Neural cell (in vitro differentiated cells): Measurements from ENCODE around the gene IQCK. TPM values are rescaled to one million over a fixed set of nuclear protein-coding genes. Genes with fewer than 3 reads are reported as not detected.

Experiments used
- H2AFZ ChIP-seq: fragments of 200-600, 300-800 bp; sonication (generic), shearing (Covaris generic); 2 replicates; pipeline ENCODE4 v1.6.0; 2014; ENCODE audit warnings: low read depth, mild to moderate bottlenecking, antibody characterized with exemption, low read length, moderate library complexity
- H3F3A ChIP-seq: fragments of 200-600 bp; shearing (Covaris generic); 2 replicates; pipeline ENCODE4 v1.6.1; 2016; ENCODE audit warnings: mild to moderate bottlenecking, moderate library complexity, mixed read lengths, antibody characterized with exemption, low read length; ENCODE audit not compliant: insufficient read depth, poor library complexity, severe bottlenecking
- H3K27ac ChIP-seq: fragments of 200-600, 300-800 bp; sonication (generic), shearing (Covaris generic); 2 replicates; pipeline ENCODE4 v1.5.1; 2014; ENCODE audit warnings: mild to moderate bottlenecking, low read length, moderate library complexity
- H3K27me3 ChIP-seq: fragments of 300-800, 200-600 bp; sonication (generic), shearing (Covaris generic); 2 replicates; pipeline ENCODE4 v1.6.0; 2014; ENCODE audit warnings: mild to moderate bottlenecking, low read depth, low read length, moderate library complexity; ENCODE audit not compliant: insufficient read depth
- H3K36me3 ChIP-seq: fragments of 300-800, 200-600 bp; sonication (generic), shearing (Covaris generic); 2 replicates; pipeline ENCODE4 v1.5.1; 2014; ENCODE audit warnings: mild to moderate bottlenecking, antibody characterized with exemption, low read length, moderate library complexity; ENCODE audit not compliant: insufficient read depth
- H3K4me2 ChIP-seq: fragments of 300-800, 200-600 bp; sonication (generic), shearing (Covaris generic); 2 replicates; pipeline ENCODE4 v1.6.0; 2014; ENCODE audit warnings: mild to moderate bottlenecking, low read length
- H3K4me3 ChIP-seq: fragments of 300-800, 200-600 bp; sonication (generic), shearing (Covaris generic); 2 replicates; pipeline ENCODE4 v1.5.1; 2014; ENCODE audit warnings: mild to moderate bottlenecking, low read length, moderate library complexity
- H3K79me2 ChIP-seq: fragments of 200-600 bp; shearing (Covaris generic); replicated peaks from 2 replicates; pipeline ENCODE4 v1.6.0; 2014; ENCODE audit warnings: mild to moderate bottlenecking, low read length, moderate library complexity; ENCODE audit not compliant: insufficient read depth
- H3K9ac ChIP-seq: fragments of 300-800, 200-600 bp; sonication (generic), shearing (Covaris generic); 2 replicates; pipeline ENCODE4 v1.6.1; 2016; ENCODE audit warnings: mild to moderate bottlenecking, low read length, mixed read lengths
- H3K9me2 ChIP-seq: fragments of 200-600 bp; shearing (Covaris generic); 2 replicates; pipeline ENCODE4 v1.6.1; 2016; ENCODE audit warnings: mild to moderate bottlenecking, low read length, mixed read lengths; ENCODE audit not compliant: insufficient read depth
- H3K9me3 ChIP-seq: fragments of 200-600, 300-800 bp; sonication (generic), shearing (Covaris generic); 2 replicates; pipeline ENCODE4 v1.6.1; 2016; ENCODE audit warnings: mild to moderate bottlenecking, mixed run types, low read length, moderate library complexity, mixed read lengths
- H4K20me1 ChIP-seq: fragments of 200-600 bp; shearing (Covaris generic); 2 replicates; pipeline ENCODE4 v1.6.1; 2016; ENCODE audit warnings: mild to moderate bottlenecking, mixed run types; ENCODE audit not compliant: insufficient read depth
- EP300 ChIP-seq: fragments of 450-650 bp; conservative IDR thresholded peaks from 2 replicates; pipeline ENCODE4 v1.6.1; 2014; ENCODE audit warnings: antibody characterized with exemption, mild to moderate bottlenecking, moderate library complexity; ENCODE audit not compliant: poor library complexity, severe bottlenecking
- EZH2 ChIP-seq: fragments of 200-600, 300-800 bp; shearing (Covaris generic), sonication (generic); IDR thresholded peaks from 2 replicates; pipeline ENCODE4 v1.6.1; 2014; ENCODE audit warnings: antibody characterized with exemption, low read length, borderline replicate concordance, mild to moderate bottlenecking; ENCODE audit not compliant: insufficient read depth, poor library complexity, severe bottlenecking
- MXI1 ChIP-seq: fragments of 450-650 bp; conservative IDR thresholded peaks from 2 replicates; pipeline ENCODE4 v1.6.1; 2014; ENCODE audit warnings: antibody characterized with exemption, mild to moderate bottlenecking; ENCODE audit not compliant: poor library complexity, severe bottlenecking
- POLR2AphosphoS5 ChIP-seq: IDR thresholded peaks from 2 replicates; pipeline ENCODE4 v1.6.1; 2012
- RAD21 ChIP-seq: fragments of 450-650 bp; conservative IDR thresholded peaks from 2 replicates; pipeline ENCODE4 v1.6.1; 2014; ENCODE audit warnings: antibody characterized with exemption, mild to moderate bottlenecking, moderate library complexity
- SMC3 ChIP-seq: fragments of 450-650 bp; conservative IDR thresholded peaks from 2 replicates; pipeline ENCODE4 v1.6.1; 2014; ENCODE audit warnings: antibody characterized with exemption, mild to moderate bottlenecking, moderate library complexity; ENCODE audit not compliant: poor library complexity
- TAF1 ChIP-seq: IDR thresholded peaks from 2 replicates; pipeline ENCODE4 v1.6.1; 2012; ENCODE audit warnings: low read depth
- polyA plus RNA-seq: library from polyadenylated mRNA; depleted of rRNA; stranded (reverse); fragments of >200 nt; gene quantifications from 2 replicates; pipeline ENCODE4 v1.2.3, GENCODE V29; 2014
- TF ChIP-seq, protein P1 (sequence below): IDR thresholded peaks from 2 replicates; pipeline ENCODE4 v1.6.1; 2012; ENCODE audit warnings: borderline replicate concordance
- TF ChIP-seq, protein P2 (sequence below): fragments of 450-650 bp; IDR thresholded peaks from 2 replicates; pipeline ENCODE4 v1.5.1; 2014; ENCODE audit warnings: antibody characterized with exemption, mild to moderate bottlenecking, moderate library complexity; ENCODE audit not compliant: poor library complexity, severe bottlenecking

IQCK gene
- polyA plus RNA-seq, 1 donor from 2014 or later = 10.2 TPM

DNA sequence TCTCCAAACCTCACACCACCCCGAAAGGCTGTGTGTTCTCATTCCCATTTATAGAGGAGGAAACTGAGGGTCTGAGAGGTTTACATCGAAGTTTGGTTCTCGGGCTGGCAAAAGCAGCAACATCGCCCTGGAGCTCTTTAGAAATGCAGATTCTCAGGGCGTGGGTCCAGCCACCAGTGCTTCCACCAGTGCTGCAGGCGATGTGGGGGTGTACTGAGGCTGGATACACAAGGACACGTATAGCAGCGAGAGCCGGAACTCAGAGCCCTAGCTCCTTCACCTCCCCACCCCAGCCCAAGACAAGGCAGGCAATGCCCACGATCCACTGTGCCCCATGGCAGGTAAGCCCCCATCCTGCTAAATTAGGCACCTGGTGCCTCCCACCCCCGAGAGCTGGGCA, 160.7 kb downstream of the IQCK start:
- H3K9me3 ChIP-seq = no peaks in the 10 kb centered on the region
- peak overlapping the region; percentile 47 for H3K4me3 ChIP-seq
- no peaks in the 10 kb centered on the region for H4K20me1 ChIP-seq
- peak overlapping the region; percentile 77 for H3K27ac ChIP-seq
- peak overlapping the region; percentile 30 for H3K9ac ChIP-seq
- H3F3A ChIP-seq = no peaks in the 10 kb centered on the region
- H3K27me3 ChIP-seq = no peaks in the 10 kb centered on the region
- H3K4me2 ChIP-seq = peak overlapping the region; percentile 48
- H3K36me3 ChIP-seq = no peaks in the 10 kb centered on the region
- TF ChIP-seq TAF1 (no peak), EZH2 (no peak), SMC3 (no peak), MXI1 (no peak), EP300 (no peak), RAD21 (no peak), POLR2AphosphoS5 (no peak)
- TF ChIP-seq, protein P1, sequence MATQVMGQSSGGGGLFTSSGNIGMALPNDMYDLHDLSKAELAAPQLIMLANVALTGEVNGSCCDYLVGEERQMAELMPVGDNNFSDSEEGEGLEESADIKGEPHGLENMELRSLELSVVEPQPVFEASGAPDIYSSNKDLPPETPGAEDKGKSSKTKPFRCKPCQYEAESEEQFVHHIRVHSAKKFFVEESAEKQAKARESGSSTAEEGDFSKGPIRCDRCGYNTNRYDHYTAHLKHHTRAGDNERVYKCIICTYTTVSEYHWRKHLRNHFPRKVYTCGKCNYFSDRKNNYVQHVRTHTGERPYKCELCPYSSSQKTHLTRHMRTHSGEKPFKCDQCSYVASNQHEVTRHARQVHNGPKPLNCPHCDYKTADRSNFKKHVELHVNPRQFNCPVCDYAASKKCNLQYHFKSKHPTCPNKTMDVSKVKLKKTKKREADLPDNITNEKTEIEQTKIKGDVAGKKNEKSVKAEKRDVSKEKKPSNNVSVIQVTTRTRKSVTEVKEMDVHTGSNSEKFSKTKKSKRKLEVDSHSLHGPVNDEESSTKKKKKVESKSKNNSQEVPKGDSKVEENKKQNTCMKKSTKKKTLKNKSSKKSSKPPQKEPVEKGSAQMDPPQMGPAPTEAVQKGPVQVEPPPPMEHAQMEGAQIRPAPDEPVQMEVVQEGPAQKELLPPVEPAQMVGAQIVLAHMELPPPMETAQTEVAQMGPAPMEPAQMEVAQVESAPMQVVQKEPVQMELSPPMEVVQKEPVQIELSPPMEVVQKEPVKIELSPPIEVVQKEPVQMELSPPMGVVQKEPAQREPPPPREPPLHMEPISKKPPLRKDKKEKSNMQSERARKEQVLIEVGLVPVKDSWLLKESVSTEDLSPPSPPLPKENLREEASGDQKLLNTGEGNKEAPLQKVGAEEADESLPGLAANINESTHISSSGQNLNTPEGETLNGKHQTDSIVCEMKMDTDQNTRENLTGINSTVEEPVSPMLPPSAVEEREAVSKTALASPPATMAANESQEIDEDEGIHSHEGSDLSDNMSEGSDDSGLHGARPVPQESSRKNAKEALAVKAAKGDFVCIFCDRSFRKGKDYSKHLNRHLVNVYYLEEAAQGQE = no peak
- TF ChIP-seq, protein P2, sequence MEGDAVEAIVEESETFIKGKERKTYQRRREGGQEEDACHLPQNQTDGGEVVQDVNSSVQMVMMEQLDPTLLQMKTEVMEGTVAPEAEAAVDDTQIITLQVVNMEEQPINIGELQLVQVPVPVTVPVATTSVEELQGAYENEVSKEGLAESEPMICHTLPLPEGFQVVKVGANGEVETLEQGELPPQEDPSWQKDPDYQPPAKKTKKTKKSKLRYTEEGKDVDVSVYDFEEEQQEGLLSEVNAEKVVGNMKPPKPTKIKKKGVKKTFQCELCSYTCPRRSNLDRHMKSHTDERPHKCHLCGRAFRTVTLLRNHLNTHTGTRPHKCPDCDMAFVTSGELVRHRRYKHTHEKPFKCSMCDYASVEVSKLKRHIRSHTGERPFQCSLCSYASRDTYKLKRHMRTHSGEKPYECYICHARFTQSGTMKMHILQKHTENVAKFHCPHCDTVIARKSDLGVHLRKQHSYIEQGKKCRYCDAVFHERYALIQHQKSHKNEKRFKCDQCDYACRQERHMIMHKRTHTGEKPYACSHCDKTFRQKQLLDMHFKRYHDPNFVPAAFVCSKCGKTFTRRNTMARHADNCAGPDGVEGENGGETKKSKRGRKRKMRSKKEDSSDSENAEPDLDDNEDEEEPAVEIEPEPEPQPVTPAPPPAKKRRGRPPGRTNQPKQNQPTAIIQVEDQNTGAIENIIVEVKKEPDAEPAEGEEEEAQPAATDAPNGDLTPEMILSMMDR = no peak
- H2AFZ ChIP-seq = no peak overlapping the region
- H3K79me2 ChIP-seq = peaks cover 57% of the 10 kb centered on the region
- H3K9me2 ChIP-seq = no peaks in the 10 kb centered on the region

DNA sequence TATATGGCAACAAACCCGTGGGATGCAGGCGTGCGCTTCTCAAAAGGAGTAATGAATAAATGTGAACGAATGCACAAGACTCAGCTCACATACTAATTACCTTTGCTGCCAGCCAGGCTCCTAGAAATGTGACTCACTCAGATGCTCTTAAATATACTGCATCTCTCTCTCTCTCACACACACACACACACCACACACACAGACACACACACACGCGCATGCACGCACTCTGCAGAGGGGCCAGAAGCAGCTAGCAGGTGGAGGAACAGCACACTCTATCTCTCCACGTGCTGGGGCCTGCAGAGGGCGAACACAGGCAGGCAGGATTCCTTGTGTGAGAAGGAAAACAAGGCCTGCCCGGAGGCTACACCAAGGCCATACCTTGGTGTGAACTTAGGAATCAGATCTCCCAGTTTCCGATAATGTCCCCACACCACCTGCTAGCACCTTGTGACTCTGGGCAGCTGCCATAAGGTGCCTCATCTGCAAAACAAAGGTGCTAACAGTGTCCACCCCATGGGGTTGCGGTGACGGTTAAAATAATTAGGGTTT, 161.2 kb downstream of the IQCK start:
- TF ChIP-seq, protein P1 = peak; percentile 44
- TF ChIP-seq EP300 (peak; percentile 49), TAF1 (peak; percentile 35), SMC3 (peak; percentile 69), RAD21 (peak; percentile 56), MXI1 (peak; percentile 91), EZH2 (no peak), POLR2AphosphoS5 (peak; percentile 74)
- TF ChIP-seq, protein P2 = peak; percentile 49
- no peaks in the 10 kb centered on the region for H3K36me3 ChIP-seq
- no peaks in the 10 kb centered on the region for H3F3A ChIP-seq
- H4K20me1 ChIP-seq = no peaks in the 10 kb centered on the region
- peak overlapping the region; percentile 47 for H3K4me3 ChIP-seq
- H3K9ac ChIP-seq = peak overlapping the region; percentile 30
- H2AFZ ChIP-seq = no peak overlapping the region
- no peaks in the 10 kb centered on the region for H3K9me2 ChIP-seq
- H3K27ac ChIP-seq = peak overlapping the region; percentile 77
- no peaks in the 10 kb centered on the region for H3K27me3 ChIP-seq
- H3K4me2 ChIP-seq = peak overlapping the region; percentile 48
- H3K79me2 ChIP-seq = peaks cover 58% of the 10 kb centered on the region
- H3K9me3 ChIP-seq = no peaks in the 10 kb centered on the region
